Peyer's patch (tissue), 4 donors: ENCODE measurements around the gene RDH12. TPM values are rescaled to one million over a fixed set of nuclear protein-coding genes. Genes with fewer than 3 reads are reported as not detected.

ENCODE experiments used
- DNase-seq, 3 donors: peaks; one replicate each; pipeline ENCODE4 v3.0.0-alpha.2; 2017 to 2019
- H3K27ac ChIP-seq, 4 donors: fragments of 200-600 bp; sonication (generic); one replicate each; pipeline ENCODE4 v1.5.1; 2016 to 2019
- H3K27me3 ChIP-seq, 2 donors: fragments of 200-600 bp; sonication (generic); one replicate each; pipeline ENCODE4 v1.5.1; 2019
- H3K36me3 ChIP-seq, 3 donors: fragments of 200-600 bp; sonication (generic); one replicate each; pipeline ENCODE4 v1.5.1; 2016 to 2019
- H3K4me1 ChIP-seq, 4 donors: fragments of 200-600 bp; sonication (generic); one replicate each; pipeline ENCODE4 v1.5.1; 2016 to 2019
- H3K4me3 ChIP-seq, 4 donors: fragments of 200-600 bp; sonication (generic); 1 replicate in 3 of 4; 2 replicates in 1 of 4; pipeline ENCODE4 v1.5.1; 2016 to 2019; ENCODE audit warnings: mild to moderate bottlenecking in 1 of 4
- H3K9me3 ChIP-seq, 4 donors: fragments of 200-600 bp; sonication (generic); one replicate each; pipeline ENCODE4 v1.5.1; 2016 to 2019; ENCODE audit warnings: mild to moderate bottlenecking in 1 of 4
- POLR2A ChIP-seq, 2 donors: fragments of 450-650 bp; IDR thresholded peaks; one replicate each; pipeline ENCODE4 v1.5.1; 2017; ENCODE audit warnings: antibody characterized with exemption in 2 of 2, mild to moderate bottlenecking in 2 of 2, moderate library complexity in 2 of 2
- total RNA-seq, 4 donors: library from RNA; depleted of rRNA; stranded (reverse); fragments of >200 nt; gene quantifications; one replicate each; pipeline ENCODE4 v1.1.0, GENCODE V29; 2016
- TF ChIP-seq, protein P1 (sequence below), 6 experiments: fragments of 450-650 bp in 4 of 6; fragments of 200-600 bp in 2 of 6; sonication (generic) in 1 of 6; IDR thresholded peaks; one replicate each; pipeline ENCODE4 v1.5.1; 2017 to 2019; ENCODE audit warnings: antibody characterized with exemption in 6 of 6, mild to moderate bottlenecking in 3 of 6, moderate library complexity in 1 of 6

RDH12 gene
- total RNA-seq, 4 donors from 2014 or later: not detected

DNA sequence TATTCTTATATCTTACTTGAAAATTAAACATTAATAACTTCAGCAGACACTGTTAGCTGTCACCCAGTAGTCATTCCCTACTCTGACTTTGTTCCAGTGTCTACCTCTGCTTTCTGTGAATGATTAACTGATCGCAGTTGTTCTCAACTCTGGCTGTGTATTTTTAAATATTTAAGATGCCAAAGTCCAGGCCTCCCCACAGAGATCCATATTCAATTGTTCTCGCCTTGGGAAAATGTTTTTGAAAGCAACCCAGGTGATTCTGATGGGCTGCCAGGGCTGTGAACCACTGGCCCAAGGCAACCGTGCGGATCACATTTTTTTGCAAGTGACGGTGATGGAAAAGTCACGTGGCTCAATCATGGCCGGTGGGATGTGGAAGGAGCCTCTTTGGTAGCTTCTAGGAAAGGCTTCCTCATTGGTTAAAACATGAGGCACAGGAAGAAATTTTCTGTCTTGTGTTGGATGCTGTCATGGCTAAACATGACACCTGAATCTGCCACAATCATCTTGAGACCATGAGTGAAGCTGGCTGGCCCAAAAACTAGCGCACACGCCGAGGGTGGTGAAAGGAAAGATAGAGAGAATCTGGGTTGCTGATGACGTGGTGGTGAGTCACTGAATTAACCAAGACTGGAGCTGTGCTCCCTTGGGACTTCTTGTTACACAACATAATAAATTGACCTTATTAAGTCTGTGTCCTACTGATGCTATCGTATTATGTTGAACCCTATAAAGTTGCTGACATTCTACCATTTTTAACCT lies 37.2 kb downstream of the RDH12 start:
- H3K27ac ChIP-seq: peak overlapping the region in 1 of 4 donors; percentile 28
- no peaks in the 10 kb centered on the region for H3K9me3 ChIP-seq

GRCh38 chr14:67744046-67744445 lies 42.4 kb downstream of the RDH12 start:
- Histone ChIP-seq H3K9me3 (no peaks in the 10 kb centered on the region), H3K27ac (no peak overlapping the region), H3K27me3 (no peaks in the 10 kb centered on the region), H3K4me3 (no peak overlapping the region), H3K4me1 (no peaks in the 10 kb centered on the region), H3K36me3 (peaks cover 0 to 19% (median 0%) of the 10 kb centered on the region in 3 donors)
- no peak for TF ChIP-seq POLR2A (IDR thresholded peaks at IDR 0.05)
- TF ChIP-seq, protein P1, sequence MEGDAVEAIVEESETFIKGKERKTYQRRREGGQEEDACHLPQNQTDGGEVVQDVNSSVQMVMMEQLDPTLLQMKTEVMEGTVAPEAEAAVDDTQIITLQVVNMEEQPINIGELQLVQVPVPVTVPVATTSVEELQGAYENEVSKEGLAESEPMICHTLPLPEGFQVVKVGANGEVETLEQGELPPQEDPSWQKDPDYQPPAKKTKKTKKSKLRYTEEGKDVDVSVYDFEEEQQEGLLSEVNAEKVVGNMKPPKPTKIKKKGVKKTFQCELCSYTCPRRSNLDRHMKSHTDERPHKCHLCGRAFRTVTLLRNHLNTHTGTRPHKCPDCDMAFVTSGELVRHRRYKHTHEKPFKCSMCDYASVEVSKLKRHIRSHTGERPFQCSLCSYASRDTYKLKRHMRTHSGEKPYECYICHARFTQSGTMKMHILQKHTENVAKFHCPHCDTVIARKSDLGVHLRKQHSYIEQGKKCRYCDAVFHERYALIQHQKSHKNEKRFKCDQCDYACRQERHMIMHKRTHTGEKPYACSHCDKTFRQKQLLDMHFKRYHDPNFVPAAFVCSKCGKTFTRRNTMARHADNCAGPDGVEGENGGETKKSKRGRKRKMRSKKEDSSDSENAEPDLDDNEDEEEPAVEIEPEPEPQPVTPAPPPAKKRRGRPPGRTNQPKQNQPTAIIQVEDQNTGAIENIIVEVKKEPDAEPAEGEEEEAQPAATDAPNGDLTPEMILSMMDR (IDR thresholded peaks at IDR 0.05): no peak
- no peak for DNase-seq

More for the DNA sequence above, 37.2 kb downstream of the RDH12 start:
- DNase-seq: peak in 2 of 3 donors; percentile 58 to 76
- TF ChIP-seq, protein P1 (IDR thresholded peaks at IDR 0.05): no peak
- no peak for TF ChIP-seq POLR2A (IDR thresholded peaks at IDR 0.05)
- H3K4me3 ChIP-seq: peak overlapping the region in 1 of 4 donors; percentile 8
- H3K4me1 ChIP-seq: no peaks in the 10 kb centered on the region
- H3K36me3 ChIP-seq: no peaks in the 10 kb centered on the region
- no peaks in the 10 kb centered on the region for H3K27me3 ChIP-seq

DNA sequence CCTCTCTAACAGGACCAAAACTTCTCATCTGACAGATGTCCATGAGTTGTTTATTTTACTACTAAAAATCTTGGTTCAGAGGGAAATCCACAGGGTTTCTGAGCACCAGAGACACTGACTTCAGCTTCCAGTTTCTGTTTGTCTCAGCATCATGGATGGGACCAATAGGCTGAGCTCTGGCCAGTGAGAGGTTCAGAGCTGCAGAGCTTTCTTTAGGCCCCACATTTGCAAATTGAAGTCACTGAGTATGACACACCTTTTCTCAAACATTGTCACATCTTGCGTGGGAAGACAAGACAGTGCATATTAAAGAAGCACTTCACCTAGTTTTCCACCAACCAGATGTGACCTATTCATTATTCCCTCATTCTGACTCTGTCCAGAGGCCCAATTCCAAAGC lies 45.2 kb downstream of the RDH12 start:
- no peaks in the 10 kb centered on the region for H3K4me1 ChIP-seq
- no peaks in the 10 kb centered on the region for H3K27me3 ChIP-seq
- no peak overlapping the region for H3K27ac ChIP-seq
- no peaks in the 10 kb centered on the region for H3K9me3 ChIP-seq
- no peak overlapping the region for H3K4me3 ChIP-seq
- H3K36me3 ChIP-seq: peaks cover 0 to 48% (median 0%) of the 10 kb centered on the region in 3 donors
- TF ChIP-seq, protein P1 (IDR thresholded peaks at IDR 0.05): no peak
- TF ChIP-seq POLR2A (IDR thresholded peaks at IDR 0.05): no peak
- no peak for DNase-seq

DNA sequence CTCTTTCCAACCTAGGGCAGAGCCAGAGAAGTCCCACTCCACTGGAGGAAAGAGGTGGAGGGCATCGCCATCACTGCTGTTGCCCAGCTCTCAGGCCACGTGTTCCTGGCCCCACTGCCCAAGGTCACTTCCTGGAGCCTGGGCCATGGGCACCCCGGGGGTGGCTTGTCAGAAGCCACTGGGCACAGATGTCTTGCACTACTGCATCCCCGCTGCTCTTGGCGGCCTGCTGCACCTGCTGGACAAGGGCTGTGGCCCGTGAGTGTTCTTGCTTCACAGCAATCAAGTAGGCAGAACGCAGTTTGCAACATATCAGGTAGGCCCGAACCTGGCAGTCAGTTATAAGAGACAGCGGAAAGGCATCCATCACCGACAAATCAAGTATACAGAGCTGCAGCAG lies 46.6 kb downstream of the RDH12 start:
- H3K27me3 ChIP-seq: no peaks in the 10 kb centered on the region
- H3K36me3 ChIP-seq: peaks cover 0 to 62% (median 4%) of the 10 kb centered on the region in 3 donors
- no peak overlapping the region for H3K4me3 ChIP-seq
- no peak for TF ChIP-seq POLR2A (IDR thresholded peaks at IDR 0.05)
- TF ChIP-seq, protein P1 (IDR thresholded peaks at IDR 0.05): no peak
- no peak overlapping the region for H3K27ac ChIP-seq
- DNase-seq: no peak
- H3K4me1 ChIP-seq: no peaks in the 10 kb centered on the region
- no peaks in the 10 kb centered on the region for H3K9me3 ChIP-seq

DNA sequence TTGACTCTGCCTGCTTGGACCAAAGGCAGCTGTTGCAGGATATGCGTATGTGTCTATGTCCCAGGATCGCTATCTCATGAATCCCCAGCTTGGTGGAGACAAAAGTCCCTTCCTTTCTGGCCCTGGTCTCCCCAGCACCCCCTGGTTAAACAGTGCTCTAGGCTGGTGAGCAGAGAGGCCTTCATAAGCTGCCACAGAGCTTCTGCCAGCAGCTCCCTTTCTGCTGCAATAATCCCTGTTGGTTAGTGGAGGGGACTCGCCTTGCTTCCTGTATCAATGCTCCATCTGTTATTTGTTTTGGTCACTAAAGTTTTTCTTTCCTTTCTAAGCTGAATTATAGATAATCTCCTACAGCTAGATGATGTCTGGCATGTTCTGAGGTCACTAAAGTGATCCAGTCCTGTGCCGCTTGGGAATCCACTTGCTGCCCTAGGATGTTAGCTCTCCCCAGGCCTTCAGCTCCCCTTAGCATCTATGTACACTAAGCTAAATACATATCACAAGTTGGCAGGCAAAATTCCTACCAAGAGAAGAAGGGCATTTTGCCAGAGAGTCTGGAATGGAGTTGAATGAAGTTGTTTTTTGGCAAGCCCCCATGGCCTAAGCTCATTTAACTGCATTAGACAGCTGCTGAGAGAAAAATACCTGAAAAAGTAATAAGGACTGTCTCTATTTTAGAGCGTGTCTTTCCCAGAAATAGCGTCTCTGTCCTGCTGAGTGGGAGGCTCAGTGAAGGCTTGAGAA lies 47.8 kb downstream of the RDH12 start:
- TF ChIP-seq, protein P1 (IDR thresholded peaks at IDR 0.05): no peak
- TF ChIP-seq POLR2A (IDR thresholded peaks at IDR 0.05): no peak
- no peak for DNase-seq
- Histone ChIP-seq H3K27me3 (no peaks in the 10 kb centered on the region), H3K9me3 (no peaks in the 10 kb centered on the region), H3K4me3 (no peak overlapping the region), H3K27ac (no peak overlapping the region), H3K4me1 (no peaks in the 10 kb centered on the region), H3K36me3 (peaks cover 0 to 74% (median 5%) of the 10 kb centered on the region in 3 donors)
